ENCODE results near the gene HSPA9. TPM values are rescaled to one million over a fixed set of nuclear protein-coding genes. Genes with fewer than 3 reads are reported as not detected.
A peak's percentile ranks its signal among the peaks of the same experiment; 100 is the strongest.

HSPA9 gene
- total RNA-seq, 1 donor: 222 TPM

GRCh38 chr5:138565100-138565821, 9.9 kb downstream of the HSPA9 start:
- no peak for DNase-seq (ENCODE audit: low read depth in 2 of 3, low spot score in 2 of 3)

GRCh38 chr5:138564242-138564641, 11.0 kb downstream of the HSPA9 start:
- no peak for DNase-seq (ENCODE audit: low read depth in 2 of 3, low spot score in 2 of 3)

GRCh38 chr5:138563340-138564118, 11.7 kb downstream of the HSPA9 start:
- no peak for DNase-seq (ENCODE audit: low read depth in 2 of 3, low spot score in 2 of 3)

- no peak for DNase-seq (ENCODE audit: low read depth in 2 of 3, low spot score in 2 of 3)
These were observed 14.2 kb downstream of the HSPA9 start for GRCh38 chr5:138560971-138561370.

- DNase-seq (ENCODE audit: low read depth in 2 of 3, low spot score in 2 of 3): no peak
These were observed 15.3 kb downstream of the HSPA9 start for GRCh38 chr5:138559937-138560336.

GRCh38 chr5:138557677-138558076, 17.5 kb downstream of the HSPA9 start:
- no peak for DNase-seq (ENCODE audit: low read depth in 2 of 3, low spot score in 2 of 3)

- DNase-seq (ENCODE audit: low read depth in 2 of 3, low spot score in 2 of 3): no peak
These were observed 21.1 kb downstream of the HSPA9 start for GRCh38 chr5:138554143-138554542.

GRCh38 chr5:138553437-138554095, 21.6 kb downstream of the HSPA9 start:
- no peak for DNase-seq (ENCODE audit: low read depth in 2 of 3, low spot score in 2 of 3)

- no peak for DNase-seq (ENCODE audit: low read depth in 2 of 3, low spot score in 2 of 3)
These were observed 22.5 kb downstream of the HSPA9 start for GRCh38 chr5:138552657-138553056.

- DNase-seq (ENCODE audit: low read depth in 2 of 3, low spot score in 2 of 3): no peak
These were observed 25.8 kb downstream of the HSPA9 start for GRCh38 chr5:138549414-138549813.

- no peak for DNase-seq (ENCODE audit: low read depth in 2 of 3, low spot score in 2 of 3)
These were observed 29.2 kb downstream of the HSPA9 start for GRCh38 chr5:138545919-138546562.

- DNase-seq (ENCODE audit: low read depth in 2 of 3, low spot score in 2 of 3): peak in 2 of 3 donors; percentile 24 to 39
These were observed 30.7 kb downstream of the HSPA9 start for GRCh38 chr5:138544181-138545134.

- no peak for DNase-seq (ENCODE audit: low read depth in 2 of 3, low spot score in 2 of 3)
These were observed 31.5 kb downstream of the HSPA9 start for GRCh38 chr5:138543730-138544104.

- DNase-seq (ENCODE audit: low read depth in 2 of 3, low spot score in 2 of 3): peak; percentile 98 to 100 (median 100)
These were observed 32.1 kb downstream of the HSPA9 start, which contains the start of gene ETF1 for GRCh38 chr5:138542956-138543729. ETF1 (minus strand) TSS chr5:138543236; CDS start chr5:138542918, 318 bp downstream.

GRCh38 chr5:138542180-138542955, 32.8 kb downstream of the HSPA9 start:
- DNase-seq (ENCODE audit: low read depth in 2 of 3, low spot score in 2 of 3): peak in 2 of 3 donors; percentile 13 to 24

- DNase-seq (ENCODE audit: low read depth in 2 of 3, low spot score in 2 of 3): no peak
These were observed 33.6 kb downstream of the HSPA9 start for GRCh38 chr5:138541511-138542179.

- no peak for DNase-seq (ENCODE audit: low read depth in 2 of 3, low spot score in 2 of 3)
These were observed 35.4 kb downstream of the HSPA9 start for GRCh38 chr5:138539791-138540190.
